PC-3 (cell line): ENCODE results near the gene TNK2. TPM values are rescaled to one million over a fixed set of nuclear protein-coding genes. Genes with fewer than 3 reads are reported as not detected.

ENCODE experiments used
- ATAC-seq: fragments of 200-7000 bp; cut with Tn5 transposase; 2 replicates; pipeline ENCODE4 v1.9.1; 2020; ENCODE audit warnings: mild to moderate bottlenecking, moderate library complexity
- BruUV-seq: library from RNA; stranded (reverse); fragments of 400-500 nt; replicated peaks from 2 replicates; lab custom pipeline; 2021; lab: Mats Ljungman, UMichigan
- CTCF ChIA-PET: fragments of 300-600 bp; sonication (Branson Sonifier 250); formaldehyde crosslinking; loops from one replicate; lab custom pipeline; 2022; ENCODE audit warnings: antibody characterized with exemption; lab: Charles Lee
- POLR2A ChIA-PET: fragments of 300-600 bp; sonication (Branson Sonifier 250); formaldehyde crosslinking; loops from one replicate; lab custom pipeline; 2022; ENCODE audit warnings: antibody characterized with exemption; ENCODE audit not compliant: unreplicated experiment; lab: Charles Lee
- DNase-seq: peaks from one replicate; pipeline ENCODE4 v3.0.0-alpha.2; 2015
- H2AFZ ChIP-seq: fragments of 300-600 bp; sonication (generic); 2 replicates; pipeline ENCODE4 v1.6.0; 2016; ENCODE audit warnings: antibody characterized with exemption, low read length
- H3F3A ChIP-seq: fragments of 300-600 bp; sonication (generic); one replicate; pipeline ENCODE4 v1.6.0; 2017; ENCODE audit warnings: antibody characterized with exemption, low read length, control low read depth, mild to moderate bottlenecking; ENCODE audit not compliant: unreplicated experiment
- H3K27ac ChIP-seq: fragments of 300-600 bp; sonication (generic); 2 replicates; pipeline ENCODE4 v1.5.1; 2016; ENCODE audit warnings: mild to moderate bottlenecking, low read length
- H3K27me3 ChIP-seq: fragments of 300-600 bp; sonication (generic); 2 replicates; pipeline ENCODE4 v1.6.1; 2016; ENCODE audit warnings: low read length, mixed read lengths
- H3K36me3 ChIP-seq: fragments of 300-600 bp; sonication (generic); 2 replicates; pipeline ENCODE4 v1.6.1; 2016; ENCODE audit warnings: low read depth, mixed run types, low read length, mixed read lengths
- H3K4me1 ChIP-seq: fragments of 300-600 bp; sonication (generic); 2 replicates; pipeline ENCODE4 v1.5.1; 2016; ENCODE audit warnings: low read length; ENCODE audit not compliant: insufficient read depth
- H3K4me2 ChIP-seq: fragments of 300-600 bp; sonication (generic); 2 replicates; pipeline ENCODE4 v1.6.0; 2016; ENCODE audit warnings: low read length
- H3K4me3 ChIP-seq: fragments of 300-600 bp; sonication (generic); 2 replicates; pipeline ENCODE4 v1.5.1; 2016; ENCODE audit warnings: mild to moderate bottlenecking, low read length, mixed read lengths
- H3K79me2 ChIP-seq: fragments of 300-600 bp; sonication (generic); 2 replicates; pipeline ENCODE4 v1.6.1; 2017; ENCODE audit warnings: low read length, mixed read lengths
- H3K9ac ChIP-seq: fragments of 300-600 bp; sonication (generic); 2 replicates; pipeline ENCODE4 v1.6.0; 2016; ENCODE audit warnings: mild to moderate bottlenecking, low read length
- H3K9me2 ChIP-seq: fragments of 300-600 bp; sonication (generic); replicated peaks from 2 replicates; pipeline ENCODE4 v1.6.1; 2016; ENCODE audit warnings: mixed run types, low read length, mixed read lengths
- H3K9me3 ChIP-seq: fragments of 300-600 bp; sonication (generic); 2 replicates; pipeline ENCODE4 v1.6.1; 2016; ENCODE audit warnings: low read length, mixed read lengths
- H4K20me1 ChIP-seq: fragments of 300-600 bp; sonication (generic); 2 replicates; pipeline ENCODE4 v1.6.1; 2016; ENCODE audit warnings: low read length, mixed read lengths
- EZH2 ChIP-seq: fragments of 300-600 bp; sonication (generic); IDR thresholded peaks from one replicate; pipeline ENCODE4 v1.6.1; 2017; ENCODE audit warnings: antibody characterized with exemption, mild to moderate bottlenecking, low read length; ENCODE audit not compliant: unreplicated experiment
- EZH2phosphoT487 ChIP-seq: fragments of 300-600 bp; sonication (generic); IDR thresholded peaks from 2 replicates; pipeline ENCODE4 v1.6.1; 2018; ENCODE audit warnings: mild to moderate bottlenecking, antibody characterized with exemption, low read length, borderline replicate concordance
- intact Hi-C: fragments of 100-400 bp; cut with micrococcal nuclease; formaldehyde crosslinking; loops from 2 replicates; pipeline ENCODE4 v1.9.0; 2023
- total RNA-seq: library from RNA; depleted of rRNA; stranded (reverse); fragments of >200 nt; gene quantifications from 2 replicates; pipeline ENCODE4 v1.2.3, GENCODE V29; 2014
- TF ChIP-seq, protein P1 (sequence below): fragments of 300-600 bp; sonication (generic); conservative IDR thresholded peaks from 2 replicates; pipeline ENCODE4 v1.5.1; 2017; ENCODE audit warnings: antibody characterized with exemption, low read depth, mild to moderate bottlenecking, low read length

The TNK2 gene
- total RNA-seq, 1 experiment from 2014 or later = 49.3 TPM

DNA sequence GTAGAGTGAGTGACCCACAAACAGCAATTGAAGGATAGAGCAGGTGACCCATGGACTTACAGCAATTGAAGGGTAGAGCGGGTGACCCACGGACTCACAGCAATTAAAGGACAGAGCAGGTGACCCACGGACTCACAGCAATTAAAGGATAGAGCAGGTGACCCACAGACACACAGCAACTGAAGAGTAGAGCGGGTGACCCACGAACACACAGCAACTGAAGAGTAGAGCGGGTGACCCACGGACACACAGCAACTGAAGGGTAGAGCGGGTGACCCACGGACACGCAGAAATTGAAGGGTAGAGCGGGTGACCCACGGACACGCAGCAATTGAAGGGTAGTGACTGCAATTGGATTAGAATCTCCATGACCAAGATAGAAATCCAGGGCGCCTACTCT lies 9.8 kb upstream of the TNK2 start:
- Histone ChIP-seq H3K9me3 (no peaks in the 10 kb centered on the region), H3F3A (no peaks in the 10 kb centered on the region), H3K9ac (no peak overlapping the region), H3K4me1 (peaks cover 13% of the 10 kb centered on the region), H3K9me2 (no peaks in the 10 kb centered on the region), H3K36me3 (no peaks in the 10 kb centered on the region), H3K27ac (no peak overlapping the region), H2AFZ (no peak overlapping the region), H3K4me3 (no peak overlapping the region), H4K20me1 (no peaks in the 10 kb centered on the region), H3K4me2 (no peak overlapping the region), H3K27me3 (no peaks in the 10 kb centered on the region), H3K79me2 (no peaks in the 10 kb centered on the region)
- DNase-seq (no peak), ATAC-seq (no peak)
- TF ChIP-seq EZH2 (no peak), EZH2phosphoT487 (no peak)
- TF ChIP-seq, protein P1, sequence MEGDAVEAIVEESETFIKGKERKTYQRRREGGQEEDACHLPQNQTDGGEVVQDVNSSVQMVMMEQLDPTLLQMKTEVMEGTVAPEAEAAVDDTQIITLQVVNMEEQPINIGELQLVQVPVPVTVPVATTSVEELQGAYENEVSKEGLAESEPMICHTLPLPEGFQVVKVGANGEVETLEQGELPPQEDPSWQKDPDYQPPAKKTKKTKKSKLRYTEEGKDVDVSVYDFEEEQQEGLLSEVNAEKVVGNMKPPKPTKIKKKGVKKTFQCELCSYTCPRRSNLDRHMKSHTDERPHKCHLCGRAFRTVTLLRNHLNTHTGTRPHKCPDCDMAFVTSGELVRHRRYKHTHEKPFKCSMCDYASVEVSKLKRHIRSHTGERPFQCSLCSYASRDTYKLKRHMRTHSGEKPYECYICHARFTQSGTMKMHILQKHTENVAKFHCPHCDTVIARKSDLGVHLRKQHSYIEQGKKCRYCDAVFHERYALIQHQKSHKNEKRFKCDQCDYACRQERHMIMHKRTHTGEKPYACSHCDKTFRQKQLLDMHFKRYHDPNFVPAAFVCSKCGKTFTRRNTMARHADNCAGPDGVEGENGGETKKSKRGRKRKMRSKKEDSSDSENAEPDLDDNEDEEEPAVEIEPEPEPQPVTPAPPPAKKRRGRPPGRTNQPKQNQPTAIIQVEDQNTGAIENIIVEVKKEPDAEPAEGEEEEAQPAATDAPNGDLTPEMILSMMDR = no peak
- ChIA-PET CTCF (no interaction called here), POLR2A (no interaction called here)
- no TSS peak for BruUV-seq
- intact Hi-C loops = no loop called here

DNA sequence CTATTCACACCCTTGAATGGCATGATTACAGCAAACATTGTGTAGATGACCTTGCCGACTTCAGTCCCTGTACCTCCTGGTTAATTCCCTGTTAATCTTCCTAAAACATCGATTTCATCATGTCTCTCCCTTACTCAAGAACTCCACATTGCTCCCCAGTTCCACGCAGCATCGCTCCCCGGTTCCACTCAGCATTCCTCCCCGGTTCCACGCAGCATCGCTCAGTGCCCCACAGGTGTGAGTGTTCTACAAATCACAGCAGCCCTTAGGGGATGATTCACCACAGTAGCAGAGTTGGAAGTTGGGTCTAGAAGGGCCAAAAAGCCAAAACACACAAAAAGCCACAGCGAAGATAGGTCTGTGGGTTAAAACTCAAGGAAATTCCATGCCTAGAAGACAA lies 8.6 kb upstream of the TNK2 start:
- Histone ChIP-seq H3K4me2 (no peak overlapping the region), H2AFZ (no peak overlapping the region), H3K27ac (no peak overlapping the region), H3K79me2 (no peaks in the 10 kb centered on the region), H3K9me3 (no peaks in the 10 kb centered on the region), H3K9me2 (no peaks in the 10 kb centered on the region), H3K9ac (no peak overlapping the region), H3F3A (no peaks in the 10 kb centered on the region), H3K4me1 (peaks cover 15% of the 10 kb centered on the region), H3K36me3 (no peaks in the 10 kb centered on the region), H3K27me3 (no peaks in the 10 kb centered on the region), H4K20me1 (no peaks in the 10 kb centered on the region), H3K4me3 (no peak overlapping the region)
- ChIA-PET POLR2A (no interaction called here), CTCF (interaction anchor here (1.0 kb wide), 1 partner anchor 23 kb away, joined by 4 read pairs; no protein-coding TSS in a partner anchor)
- DNase-seq (no peak), ATAC-seq (no peak)
- intact Hi-C loops = no loop called here
- TF ChIP-seq EZH2 (no peak), EZH2phosphoT487 (no peak)
- TF ChIP-seq, protein P1 = no peak
- no TSS peak for BruUV-seq

DNA sequence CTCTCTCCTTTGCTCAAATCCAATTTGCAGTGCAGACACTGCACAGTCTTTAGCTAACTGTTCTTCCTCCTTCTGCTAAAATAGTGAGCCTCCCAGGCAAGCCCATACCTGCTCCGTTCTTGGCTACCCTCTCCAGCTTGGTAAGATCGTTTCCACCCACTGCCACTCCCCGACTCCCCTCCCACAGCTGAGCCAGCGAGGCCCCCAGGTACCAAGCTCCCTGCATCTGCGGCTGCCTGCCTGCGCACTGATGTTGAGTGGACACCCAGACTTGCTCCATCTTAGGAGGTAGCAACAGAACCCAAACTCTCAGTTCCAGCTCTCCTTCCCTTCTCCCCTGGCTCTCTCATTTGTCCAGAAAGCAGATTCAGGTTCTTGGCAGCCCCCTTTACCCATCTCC lies 7.9 kb upstream of the TNK2 start:
- no peak overlapping the region for H2AFZ ChIP-seq
- CTCF ChIA-PET = interaction anchor here (1.0 kb wide), 1 partner anchor 22 kb away, joined by 4 read pairs; no protein-coding TSS in a partner anchor
- no peaks in the 10 kb centered on the region for H3K79me2 ChIP-seq
- H3K27ac ChIP-seq = no peak overlapping the region
- POLR2A ChIA-PET = interaction anchor here (0.6 kb wide), 1 partner anchor 31 kb away, joined by 3 read pairs; no protein-coding TSS in a partner anchor
- ATAC-seq (no peak), DNase-seq (no peak)
- H3F3A ChIP-seq = no peaks in the 10 kb centered on the region
- no peak overlapping the region for H3K9ac ChIP-seq
- no peaks in the 10 kb centered on the region for H3K9me3 ChIP-seq
- TF ChIP-seq, protein P1 = no peak
- TF ChIP-seq EZH2 (no peak), EZH2phosphoT487 (no peak)
- no peak overlapping the region for H3K4me2 ChIP-seq
- no peaks in the 10 kb centered on the region for H3K36me3 ChIP-seq
- no peaks in the 10 kb centered on the region for H3K27me3 ChIP-seq
- intact Hi-C loops = no loop called here
- H3K4me1 ChIP-seq = peaks cover 22% of the 10 kb centered on the region
- no peaks in the 10 kb centered on the region for H4K20me1 ChIP-seq
- no peak overlapping the region for H3K4me3 ChIP-seq
- BruUV-seq = no TSS peak
- no peaks in the 10 kb centered on the region for H3K9me2 ChIP-seq
